CD4-positive, CD25-positive, alpha-beta regulatory T cell (primary cell): ENCODE measurements around the gene DCLK2. TPM values are rescaled to one million over a fixed set of nuclear protein-coding genes. Genes with fewer than 3 reads are reported as not detected.

Experiments used
- ATAC-seq, 2 donors: fragments of 150-1000 bp; cut with Tn5 transposase; one replicate each; pipeline ENCODE4 v1.10.0; 2021; ENCODE audit warnings: low read depth in 2 of 2, moderate number of reproducible peaks in 2 of 2, moderate library complexity in 1 of 2
- DNase-seq, 3 donors: peaks; one replicate each; pipeline versions ENCODE4 v3.0.0 to v3.0.0-alpha.2; 2012 to 2022; ENCODE audit warnings: mixed read lengths in 1 of 3
- H3K27ac ChIP-seq: one replicate; pipeline ENCODE4 v1.7.0; 2013; ENCODE audit warnings: mild to moderate bottlenecking, low read length; ENCODE audit not compliant: insufficient read depth, poor library complexity, severe bottlenecking
- H3K27me3 ChIP-seq: one replicate; pipeline ENCODE4 v1.7.0; 2013; ENCODE audit warnings: low read length; ENCODE audit not compliant: control insufficient read depth, insufficient read depth
- H3K36me3 ChIP-seq: one replicate; pipeline ENCODE4 v1.7.0; 2013; ENCODE audit warnings: mild to moderate bottlenecking, low read length, moderate library complexity; ENCODE audit not compliant: control insufficient read depth, insufficient read depth
- H3K4me1 ChIP-seq: 2 replicates; pipeline ENCODE4 v1.7.0; 2013; ENCODE audit warnings: mild to moderate bottlenecking, low read length; ENCODE audit not compliant: insufficient read depth, control insufficient read depth, poor library complexity, severe bottlenecking
- H3K4me3 ChIP-seq: one replicate; pipeline ENCODE4 v1.7.0; 2013; ENCODE audit warnings: low read depth, mild to moderate bottlenecking, low read length, moderate library complexity
- H3K9me3 ChIP-seq, 2 experiments: 1 replicate in 1 of 2; 2 replicates in 1 of 2; pipeline ENCODE4 v1.7.0; 2013; ENCODE audit warnings: low read length in 2 of 2, mild to moderate bottlenecking in 1 of 2, moderate library complexity in 1 of 2; ENCODE audit not compliant: control insufficient read depth in 2 of 2
- H3K27ac Mint-ChIP-seq, 3 donors: one replicate each; pipeline ENCODE4 v1.8.0; 2020 to 2022; ENCODE audit warnings: mild to moderate bottlenecking in 3 of 3, mixed read lengths in 3 of 3, moderate library complexity in 2 of 3
- H3K27me3 Mint-ChIP-seq: one replicate; pipeline ENCODE4 v1.8.0; 2022; ENCODE audit warnings: mild to moderate bottlenecking, mixed read lengths
- H3K36me3 Mint-ChIP-seq: one replicate; pipeline ENCODE4 v1.8.0; 2020; ENCODE audit warnings: mixed read lengths
- H3K4me1 Mint-ChIP-seq, 4 donors: one replicate each; pipeline ENCODE4 v1.8.0; 2020 to 2022; ENCODE audit warnings: mixed read lengths in 4 of 4, mild to moderate bottlenecking in 1 of 4
- H3K4me3 Mint-ChIP-seq, 4 donors: one replicate each; pipeline ENCODE4 v1.8.0; 2020 to 2022; ENCODE audit warnings: mild to moderate bottlenecking in 4 of 4, mixed read lengths in 4 of 4, moderate library complexity in 3 of 4
- H3K9me3 Mint-ChIP-seq, 7 donors: one replicate each; pipeline ENCODE4 v1.8.0; 2020 to 2022; ENCODE audit warnings: mixed read lengths in 7 of 7, mild to moderate bottlenecking in 3 of 7, moderate library complexity in 2 of 7
- polyA plus RNA-seq, 4 donors: library from polyadenylated mRNA; unstranded; fragments of 300-500 nt; fragmentation: Illumina TruSeq; gene quantifications; one replicate each; pipeline ENCODE4 v1.2.3, GENCODE V29; 2021
- total RNA-seq: library from RNA; stranded (reverse); gene quantifications from one replicate; pipeline ENCODE4 v1.2.3, GENCODE V29; 2022

Gene DCLK2
- total and polyA plus RNA-seq, 5 donors from 2014 or later, result 0.12 TPM; not detected in 4

DNA sequence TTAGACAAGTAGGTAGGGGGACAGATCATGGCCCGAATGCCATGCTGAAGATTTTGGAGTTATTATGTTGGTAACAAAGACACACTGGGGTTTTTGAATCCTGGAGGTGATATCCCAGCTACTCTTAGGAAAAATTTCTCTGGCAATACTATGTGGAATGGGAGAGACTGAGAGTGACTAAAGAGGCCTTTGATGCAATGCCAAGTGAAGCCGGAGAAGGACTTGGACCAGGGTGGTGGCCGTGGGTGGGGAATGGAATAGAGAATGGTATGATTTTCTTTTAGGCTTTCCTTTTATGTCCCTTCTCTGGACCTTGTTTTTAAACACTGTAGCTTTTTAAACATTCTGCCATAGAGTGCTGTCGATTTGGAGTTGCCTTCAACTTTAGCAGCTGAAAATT lies 141.6 kb downstream of the DCLK2 start:
- Histone ChIP-seq H3K4me1 (no peaks in the 10 kb centered on the region), H3K9me3 (no peaks in the 10 kb centered on the region), H3K27me3 (no peaks in the 10 kb centered on the region), H3K4me3 (no peak overlapping the region), H3K36me3 (no peaks in the 10 kb centered on the region), H3K27ac (no peak overlapping the region)
- Mint-ChIP-seq H3K9me3 (no peaks in the 10 kb centered on the region), H3K27ac (no peak overlapping the region), H3K36me3 (no peaks in the 10 kb centered on the region), H3K4me3 (no peak overlapping the region), H3K27me3 (peaks cover 12% of the 10 kb centered on the region), H3K4me1 (no peaks in the 10 kb centered on the region)
- DNase-seq, result no peak
- ATAC-seq, result no peak

DNA sequence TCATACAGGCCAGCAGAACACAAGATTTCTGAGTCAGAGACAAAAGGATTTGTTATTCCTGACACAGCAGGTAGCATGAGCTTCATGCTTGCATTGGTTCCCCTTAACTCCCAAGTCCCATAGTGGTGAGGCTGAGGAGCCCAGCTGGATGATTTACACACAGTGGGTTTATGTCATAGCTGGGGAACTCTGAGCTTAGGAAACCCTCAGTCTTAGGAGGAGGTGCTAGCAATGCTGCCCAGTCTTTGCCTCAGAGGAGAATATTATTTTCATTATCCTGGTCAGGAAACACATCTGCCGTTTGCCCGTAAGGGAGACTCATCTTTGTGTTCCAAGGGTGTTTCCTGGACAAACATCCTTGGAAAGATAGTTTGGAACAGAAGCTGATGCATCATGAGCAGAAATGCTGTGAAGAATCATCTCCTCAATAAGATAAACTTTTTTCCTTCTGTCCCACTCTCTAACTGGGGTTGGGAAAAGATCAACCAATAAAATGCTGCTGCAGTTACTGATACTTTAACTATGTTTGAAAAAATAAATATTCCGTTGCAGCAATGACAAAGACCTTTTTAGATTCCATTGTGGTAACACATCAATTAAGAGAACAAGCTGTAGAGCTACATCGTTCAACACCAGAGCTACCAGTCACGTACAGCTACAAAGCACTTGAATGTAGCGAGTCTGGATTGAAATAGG lies 146.8 kb downstream of the DCLK2 start:
- no peak for DNase-seq
- Histone ChIP-seq H3K36me3 (no peaks in the 10 kb centered on the region), H3K4me1 (no peaks in the 10 kb centered on the region), H3K9me3 (no peaks in the 10 kb centered on the region), H3K27ac (no peak overlapping the region), H3K27me3 (no peaks in the 10 kb centered on the region), H3K4me3 (no peak overlapping the region)
- Mint-ChIP-seq H3K27me3 (peaks cover 6% of the 10 kb centered on the region), H3K27ac (no peak overlapping the region), H3K4me3 (no peak overlapping the region), H3K4me1 (no peaks in the 10 kb centered on the region), H3K36me3 (no peaks in the 10 kb centered on the region), H3K9me3 (no peaks in the 10 kb centered on the region)
- ATAC-seq, result no peak

DNA sequence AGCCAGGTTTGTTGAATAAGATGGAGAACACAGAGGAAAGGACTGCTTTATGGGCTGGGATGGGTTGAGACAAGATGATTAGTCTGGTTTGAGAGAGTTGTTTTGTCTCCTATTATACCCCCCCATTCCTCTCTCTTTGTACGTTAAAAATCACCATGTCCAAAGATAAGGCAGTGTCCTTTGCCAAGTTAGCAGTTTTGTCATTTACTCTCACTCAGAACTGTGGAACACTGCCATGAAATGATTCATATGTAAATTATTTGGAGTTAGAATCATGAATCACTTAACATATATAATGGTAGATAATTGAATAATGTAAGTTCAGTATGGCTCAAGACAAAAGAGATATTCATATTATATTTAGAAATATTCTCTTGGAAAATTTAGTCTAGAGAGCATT lies 151.3 kb downstream of the DCLK2 start:
- Mint-ChIP-seq H3K27ac (no peak overlapping the region), H3K4me3 (no peak overlapping the region), H3K36me3 (no peaks in the 10 kb centered on the region), H3K9me3 (no peaks in the 10 kb centered on the region), H3K4me1 (no peaks in the 10 kb centered on the region), H3K27me3 (peaks cover 21% of the 10 kb centered on the region)
- H3K27me3 ChIP-seq, result peaks cover 3% of the 10 kb centered on the region
- no peak overlapping the region for H3K27ac ChIP-seq
- no peak overlapping the region for H3K4me3 ChIP-seq
- H3K36me3 ChIP-seq, result no peaks in the 10 kb centered on the region
- H3K4me1 ChIP-seq, result no peaks in the 10 kb centered on the region
- ATAC-seq (no peak), DNase-seq (no peak)
- H3K9me3 ChIP-seq, result no peaks in the 10 kb centered on the region

DNA sequence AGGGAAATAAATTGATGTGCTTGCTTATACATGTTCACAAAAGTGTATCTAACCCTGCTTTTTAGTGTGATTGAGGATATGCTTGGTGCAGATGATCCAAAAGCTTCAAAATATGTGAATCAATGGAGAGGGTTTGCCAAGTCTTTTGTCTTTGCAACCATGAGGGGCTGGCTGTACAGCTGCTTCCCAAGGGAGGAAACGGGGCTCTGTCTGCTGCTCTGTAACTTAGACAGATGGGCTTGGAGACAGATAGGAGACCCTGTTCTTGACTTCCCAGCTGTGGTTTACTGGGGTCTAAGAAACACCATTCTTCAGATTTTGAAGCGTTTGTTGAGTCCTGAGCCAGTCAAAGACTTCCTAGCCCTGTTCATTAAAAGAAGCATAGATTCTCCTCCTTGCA lies 152.3 kb downstream of the DCLK2 start:
- ATAC-seq, result no peak
- H3K27ac ChIP-seq, result no peak overlapping the region
- Mint-ChIP-seq H3K27me3 (peaks cover 28% of the 10 kb centered on the region), H3K36me3 (no peaks in the 10 kb centered on the region), H3K27ac (no peak overlapping the region), H3K4me1 (no peaks in the 10 kb centered on the region), H3K4me3 (no peak overlapping the region), H3K9me3 (no peaks in the 10 kb centered on the region)
- H3K36me3 ChIP-seq, result no peaks in the 10 kb centered on the region
- no peaks in the 10 kb centered on the region for H3K9me3 ChIP-seq
- H3K27me3 ChIP-seq, result peaks cover 3% of the 10 kb centered on the region
- H3K4me3 ChIP-seq, result no peak overlapping the region
- no peaks in the 10 kb centered on the region for H3K4me1 ChIP-seq
- no peak for DNase-seq

DNA sequence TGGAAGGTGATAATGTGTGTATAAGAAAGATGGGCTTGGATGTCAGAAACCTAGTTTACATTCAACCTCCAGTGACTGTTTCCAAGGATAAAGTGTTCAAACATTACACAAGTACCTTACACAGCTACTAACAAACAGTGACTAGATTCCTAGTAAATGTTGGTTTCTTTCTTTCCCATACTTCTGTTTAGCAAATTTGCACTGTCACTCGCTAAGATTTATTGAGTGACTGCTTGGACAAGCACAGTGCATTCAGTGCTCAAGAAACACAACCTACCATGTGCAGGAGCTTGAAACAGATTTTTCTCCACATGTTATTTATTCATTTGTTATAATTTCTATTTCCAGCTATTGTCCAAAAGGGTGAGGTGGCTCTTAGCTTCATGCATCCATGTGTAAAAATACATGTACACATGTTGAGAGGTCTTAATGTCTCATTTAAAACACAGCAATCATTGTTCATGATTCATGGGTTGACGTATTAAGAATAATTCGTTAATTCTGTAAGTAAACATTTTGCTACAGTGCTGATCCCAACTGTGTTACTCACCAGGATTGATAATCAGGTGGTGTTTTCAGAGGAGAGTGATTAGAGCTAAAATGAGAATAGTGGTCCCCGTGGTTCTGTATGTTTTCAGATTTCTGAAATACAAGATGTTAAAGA lies 153.0 kb downstream of the DCLK2 start:
- no peaks in the 10 kb centered on the region for H3K36me3 Mint-ChIP-seq
- H3K27me3 Mint-ChIP-seq, result peaks cover 34% of the 10 kb centered on the region
- Histone ChIP-seq H3K4me1 (no peaks in the 10 kb centered on the region), H3K36me3 (no peaks in the 10 kb centered on the region), H3K27me3 (peaks cover 3% of the 10 kb centered on the region), H3K9me3 (no peaks in the 10 kb centered on the region), H3K27ac (no peak overlapping the region), H3K4me3 (no peak overlapping the region)
- DNase-seq (no peak), ATAC-seq (no peak)
- H3K4me3 Mint-ChIP-seq, result no peak overlapping the region
- H3K9me3 Mint-ChIP-seq, result peaks cover 0 to 1% (median 0%) of the 10 kb centered on the region in 7 donors
- no peak overlapping the region for H3K27ac Mint-ChIP-seq
- no peaks in the 10 kb centered on the region for H3K4me1 Mint-ChIP-seq

DNA sequence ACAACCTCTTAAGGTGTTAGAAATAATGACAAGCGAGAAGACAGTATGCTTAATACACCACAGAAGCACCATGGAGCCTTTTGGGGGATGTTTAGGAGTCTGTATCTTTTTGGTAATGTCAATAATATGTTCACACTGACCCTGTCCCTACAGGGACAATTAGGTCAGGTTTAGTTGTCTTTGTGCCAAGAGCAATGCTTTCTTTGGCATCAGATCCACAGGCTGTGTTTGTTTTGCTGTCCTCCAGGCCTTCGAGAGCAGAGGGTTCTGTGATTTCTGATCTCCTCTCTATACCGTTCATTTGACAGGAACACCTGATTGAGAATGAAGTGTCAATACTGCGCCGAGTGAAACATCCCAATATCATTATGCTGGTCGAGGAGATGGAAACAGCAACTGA lies 153.8 kb downstream of the DCLK2 start:
- no peak for ATAC-seq
- Histone ChIP-seq H3K27me3 (peaks cover 6% of the 10 kb centered on the region), H3K36me3 (no peaks in the 10 kb centered on the region), H3K9me3 (no peaks in the 10 kb centered on the region), H3K4me1 (no peaks in the 10 kb centered on the region), H3K4me3 (no peak overlapping the region), H3K27ac (no peak overlapping the region)
- H3K27me3 Mint-ChIP-seq, result peaks cover 39% of the 10 kb centered on the region
- no peak for DNase-seq
- no peak overlapping the region for H3K27ac Mint-ChIP-seq
- no peaks in the 10 kb centered on the region for H3K36me3 Mint-ChIP-seq
- no peak overlapping the region for H3K4me3 Mint-ChIP-seq
- peaks cover 0 to 1% (median 0%) of the 10 kb centered on the region in 7 donors for H3K9me3 Mint-ChIP-seq
- H3K4me1 Mint-ChIP-seq, result no peaks in the 10 kb centered on the region

DNA sequence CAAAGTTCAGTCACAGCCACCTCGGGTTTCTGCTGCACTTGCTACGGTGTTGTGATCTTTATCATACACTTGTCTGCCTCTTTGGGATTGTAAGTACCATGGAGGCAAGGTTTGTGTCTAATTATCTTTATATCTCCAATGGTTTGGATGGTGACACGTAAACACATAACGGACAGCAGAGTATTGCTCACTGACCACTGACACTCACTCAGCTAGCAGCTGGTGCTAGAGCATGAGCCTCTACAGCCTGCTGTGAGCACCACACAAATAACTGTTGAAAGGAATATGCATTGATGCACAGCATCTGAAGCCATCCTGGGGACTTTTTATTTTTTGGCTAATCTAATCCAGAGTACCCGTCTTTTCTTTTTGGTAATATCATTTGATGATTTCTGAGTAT lies 156.0 kb downstream of the DCLK2 start:
- Mint-ChIP-seq H3K4me3 (no peak overlapping the region), H3K27me3 (peaks cover 45% of the 10 kb centered on the region), H3K27ac (no peak overlapping the region), H3K4me1 (no peaks in the 10 kb centered on the region), H3K36me3 (no peaks in the 10 kb centered on the region), H3K9me3 (peaks cover 0 to 1% (median 0%) of the 10 kb centered on the region in 7 donors)
- Histone ChIP-seq H3K9me3 (no peaks in the 10 kb centered on the region), H3K27me3 (peaks cover 6% of the 10 kb centered on the region), H3K27ac (no peak overlapping the region), H3K4me3 (no peak overlapping the region), H3K4me1 (no peaks in the 10 kb centered on the region), H3K36me3 (no peaks in the 10 kb centered on the region)
- no peak for DNase-seq
- ATAC-seq, result no peak

DNA sequence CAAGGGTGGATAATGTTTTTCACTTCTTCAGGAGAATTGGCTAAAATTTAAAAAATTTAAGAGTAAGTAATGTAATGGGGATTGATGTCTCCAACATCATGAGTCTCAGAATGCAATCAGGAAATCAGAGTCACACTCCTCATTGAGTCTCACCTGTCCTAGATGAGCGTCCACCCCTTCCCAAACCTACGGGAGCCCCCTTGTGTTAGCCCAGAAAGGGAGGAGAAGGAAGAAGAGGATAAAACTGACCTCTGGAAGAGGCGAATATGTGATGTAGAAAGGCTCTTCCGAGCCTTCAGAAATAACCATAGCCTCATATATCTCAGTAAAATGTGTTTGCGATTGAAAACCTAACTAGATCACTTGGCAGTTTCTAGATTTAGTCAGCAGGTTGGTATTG lies 157.1 kb downstream of the DCLK2 start:
- Histone ChIP-seq H3K9me3 (no peaks in the 10 kb centered on the region), H3K36me3 (no peaks in the 10 kb centered on the region), H3K27me3 (peaks cover 6% of the 10 kb centered on the region), H3K4me3 (no peak overlapping the region), H3K4me1 (no peaks in the 10 kb centered on the region), H3K27ac (no peak overlapping the region)
- Mint-ChIP-seq H3K27me3 (peaks cover 45% of the 10 kb centered on the region), H3K36me3 (no peaks in the 10 kb centered on the region), H3K4me1 (no peaks in the 10 kb centered on the region), H3K9me3 (peaks cover 0 to 1% (median 0%) of the 10 kb centered on the region in 7 donors), H3K4me3 (no peak overlapping the region), H3K27ac (no peak overlapping the region)
- no peak for DNase-seq
- ATAC-seq, result no peak
